Calu3 (cell line): ENCODE results near the gene GPR151. TPM values are rescaled to one million over a fixed set of nuclear protein-coding genes. Genes with fewer than 3 reads are reported as not detected.
"Not testable (repeated sequence)": the region's sequence is repeated elsewhere in the genome, so short reads cannot be mapped to it uniquely, and the experiment has no call there.

Experiments
- BruUV-seq: library from RNA; stranded (reverse); fragments of 400-500 nt; replicated peaks from 2 replicates; lab custom pipeline; 2021; lab: Mats Ljungman, UMichigan
- CTCF ChIA-PET: fragments of 300-600 bp; sonication (Branson Sonifier 250); formaldehyde crosslinking; loops from one replicate; lab custom pipeline; 2022; ENCODE audit warnings: antibody characterized with exemption; lab: Charles Lee
- DNase-seq: peaks from one replicate; pipeline ENCODE4 v3.0.0; 2022
- H3K27ac Mint-ChIP-seq: one replicate; pipeline ENCODE4 v1.8.0; 2022; ENCODE audit warnings: mixed read lengths; ENCODE audit not compliant: unreplicated experiment
- H3K27me3 Mint-ChIP-seq: one replicate; pipeline ENCODE4 v1.8.0; 2022; ENCODE audit warnings: mixed read lengths; ENCODE audit not compliant: unreplicated experiment
- H3K36me3 Mint-ChIP-seq: one replicate; pipeline ENCODE4 v1.8.0; 2022; ENCODE audit warnings: mild to moderate bottlenecking, moderate library complexity, mixed read lengths; ENCODE audit not compliant: insufficient read depth, unreplicated experiment
- H3K4me1 Mint-ChIP-seq: one replicate; pipeline ENCODE4 v1.8.0; 2022; ENCODE audit warnings: mild to moderate bottlenecking, low read depth, mixed read lengths; ENCODE audit not compliant: unreplicated experiment
- H3K4me3 Mint-ChIP-seq: one replicate; pipeline ENCODE4 v1.8.0; 2022; ENCODE audit warnings: mild to moderate bottlenecking, low read depth, moderate library complexity, mixed read lengths; ENCODE audit not compliant: unreplicated experiment
- H3K9me3 Mint-ChIP-seq: one replicate; pipeline ENCODE4 v1.8.0; 2022; ENCODE audit warnings: low read depth, mixed read lengths; ENCODE audit not compliant: unreplicated experiment
- intact Hi-C: fragments of 100-400 bp; cut with micrococcal nuclease; formaldehyde crosslinking; loops from one replicate; pipeline ENCODE4 v1.10.0; 2022; ENCODE audit not compliant: unreplicated experiment
- total RNA-seq: library from RNA; stranded (reverse); gene quantifications from 2 replicates; pipeline ENCODE4 v1.2.3, GENCODE V29; 2022
- TF ChIP-seq, protein P1 (sequence below): fragments of 200-600 bp; IDR thresholded peaks from one replicate; pipeline ENCODE4 v1.8.0; 2022; ENCODE audit warnings: antibody characterized with exemption; ENCODE audit not compliant: unreplicated experiment

The GPR151 gene
- total RNA-seq, 1 experiment from 2014 or later = not detected

DNA sequence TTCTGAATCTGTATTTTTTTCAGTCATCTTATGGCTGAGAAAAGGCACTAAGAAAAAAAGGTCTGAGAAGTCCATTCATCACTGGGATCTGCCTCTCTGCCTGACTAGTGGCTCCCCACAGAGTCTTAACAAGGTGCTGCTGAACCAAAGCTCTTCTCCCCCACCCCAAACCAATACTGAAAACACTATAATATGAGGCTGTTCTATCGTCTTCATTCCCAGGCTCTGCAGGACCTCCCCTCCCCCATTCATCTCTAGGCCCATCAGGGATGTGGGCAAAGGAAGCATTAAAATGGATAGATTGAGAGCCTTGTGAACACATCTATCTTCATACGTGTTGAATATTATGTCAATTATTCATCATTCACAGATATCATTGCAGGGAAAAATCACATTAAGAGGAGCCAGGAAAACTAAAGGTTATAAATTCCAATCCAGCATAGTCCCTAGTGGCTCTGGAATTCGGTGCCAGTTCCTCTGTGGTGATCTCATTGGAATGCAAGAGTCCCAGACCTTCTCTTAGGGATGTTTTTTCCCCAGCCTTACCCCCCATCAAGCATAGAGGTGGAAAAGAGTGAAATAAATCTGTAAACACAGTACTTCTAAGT is 44.3 kb upstream of the GPR151 start:
- BruUV-seq = no TSS peak
- Mint-ChIP-seq H3K27me3 (no peaks in the 10 kb centered on the region), H3K27ac (no peak overlapping the region), H3K4me1 (peaks cover 18% of the 10 kb centered on the region), H3K4me3 (no peak overlapping the region), H3K9me3 (peaks cover 2% of the 10 kb centered on the region), H3K36me3 (no peaks in the 10 kb centered on the region)
- CTCF ChIA-PET = no interaction called here
- TF ChIP-seq, protein P1, sequence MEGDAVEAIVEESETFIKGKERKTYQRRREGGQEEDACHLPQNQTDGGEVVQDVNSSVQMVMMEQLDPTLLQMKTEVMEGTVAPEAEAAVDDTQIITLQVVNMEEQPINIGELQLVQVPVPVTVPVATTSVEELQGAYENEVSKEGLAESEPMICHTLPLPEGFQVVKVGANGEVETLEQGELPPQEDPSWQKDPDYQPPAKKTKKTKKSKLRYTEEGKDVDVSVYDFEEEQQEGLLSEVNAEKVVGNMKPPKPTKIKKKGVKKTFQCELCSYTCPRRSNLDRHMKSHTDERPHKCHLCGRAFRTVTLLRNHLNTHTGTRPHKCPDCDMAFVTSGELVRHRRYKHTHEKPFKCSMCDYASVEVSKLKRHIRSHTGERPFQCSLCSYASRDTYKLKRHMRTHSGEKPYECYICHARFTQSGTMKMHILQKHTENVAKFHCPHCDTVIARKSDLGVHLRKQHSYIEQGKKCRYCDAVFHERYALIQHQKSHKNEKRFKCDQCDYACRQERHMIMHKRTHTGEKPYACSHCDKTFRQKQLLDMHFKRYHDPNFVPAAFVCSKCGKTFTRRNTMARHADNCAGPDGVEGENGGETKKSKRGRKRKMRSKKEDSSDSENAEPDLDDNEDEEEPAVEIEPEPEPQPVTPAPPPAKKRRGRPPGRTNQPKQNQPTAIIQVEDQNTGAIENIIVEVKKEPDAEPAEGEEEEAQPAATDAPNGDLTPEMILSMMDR = no peak
- intact Hi-C loops = no loop called here
- no peak for DNase-seq

DNA sequence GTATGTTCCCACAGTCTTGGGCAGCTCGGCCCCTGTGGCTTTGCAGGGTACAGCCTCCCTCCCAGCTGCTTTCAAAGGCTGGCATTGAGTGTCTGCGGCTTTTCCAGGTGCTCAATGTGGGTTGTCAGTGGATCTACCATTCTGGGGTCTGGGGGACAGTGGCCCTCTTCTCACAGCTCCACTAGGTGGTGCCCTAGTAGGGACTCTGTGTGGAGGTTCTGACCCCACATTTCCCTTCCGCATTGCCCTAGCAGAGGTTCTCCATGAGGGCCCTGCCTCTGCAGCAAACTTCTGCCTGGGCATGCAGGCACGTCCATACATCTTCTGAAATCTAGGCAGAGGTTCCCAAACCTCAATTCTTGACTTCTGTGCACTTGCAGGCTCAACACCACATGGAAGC is 40.9 kb upstream of the GPR151 start:
- intact Hi-C loops, H3K27ac Mint-ChIP-seq, H3K4me3 Mint-ChIP-seq, H3K27me3 Mint-ChIP-seq, H3K9me3 Mint-ChIP-seq, H3K36me3 Mint-ChIP-seq, BruUV-seq, DNase-seq, H3K4me1 Mint-ChIP-seq: not testable (repeated sequence)
- CTCF ChIA-PET = interaction anchor here (0.6 kb wide), 1 partner anchor 409 kb away, joined by 3 read pairs; no protein-coding TSS in a partner anchor

DNA sequence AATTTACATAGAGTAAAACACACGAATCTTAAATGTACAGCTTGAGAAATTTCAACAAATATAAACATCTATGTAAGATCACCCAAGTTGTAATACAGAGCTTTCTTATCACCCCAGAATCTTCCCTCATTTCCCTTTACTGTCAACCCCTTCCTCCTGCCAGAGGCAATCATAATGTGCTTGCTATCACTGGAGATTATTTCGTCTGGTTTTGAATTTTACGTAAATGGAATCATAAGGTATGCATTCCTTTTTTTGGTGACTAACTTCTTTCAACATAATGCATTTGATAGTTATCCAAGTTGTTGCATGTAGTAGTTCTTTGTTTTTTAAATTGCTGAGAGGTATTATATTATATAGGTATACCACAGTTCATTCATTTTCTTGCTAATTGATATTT is 37.5 kb upstream of the GPR151 start:
- H3K27me3 Mint-ChIP-seq = no peaks in the 10 kb centered on the region
- CTCF ChIA-PET = no interaction called here
- no peak for DNase-seq
- no TSS peak for BruUV-seq
- peaks cover 2% of the 10 kb centered on the region for H3K9me3 Mint-ChIP-seq
- TF ChIP-seq, protein P1 = no peak
- no peak overlapping the region for H3K4me3 Mint-ChIP-seq
- no peaks in the 10 kb centered on the region for H3K36me3 Mint-ChIP-seq
- intact Hi-C loops = no loop called here
- H3K4me1 Mint-ChIP-seq = no peaks in the 10 kb centered on the region
- H3K27ac Mint-ChIP-seq = no peak overlapping the region

DNA sequence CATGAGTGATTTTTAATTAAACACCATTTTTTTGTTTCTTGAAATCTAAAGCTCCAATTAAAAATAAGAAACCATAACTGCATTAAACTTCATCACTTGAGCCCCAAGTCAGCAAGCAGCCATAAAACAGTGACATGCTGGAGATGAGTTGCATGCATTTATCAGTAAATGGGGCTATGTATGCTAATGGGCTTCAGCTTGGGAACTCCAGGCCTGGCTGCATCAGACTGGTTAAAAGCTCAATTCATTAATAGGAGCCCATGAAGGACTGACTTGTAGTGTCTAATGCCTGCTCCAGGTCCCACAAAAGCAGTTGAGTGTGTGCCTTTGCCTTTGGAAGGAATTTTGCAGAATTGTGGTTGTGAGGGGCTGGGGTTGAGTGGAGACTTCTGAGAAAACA is 33.6 kb upstream of the GPR151 start:
- H3K27me3 Mint-ChIP-seq = no peaks in the 10 kb centered on the region
- no peaks in the 10 kb centered on the region for H3K4me1 Mint-ChIP-seq
- H3K4me3 Mint-ChIP-seq = no peak overlapping the region
- no peak overlapping the region for H3K27ac Mint-ChIP-seq
- TF ChIP-seq, protein P1 = no peak
- CTCF ChIA-PET = interaction anchor here (0.6 kb wide), 1 partner anchor 661 kb away, joined by 3 read pairs; no protein-coding TSS in a partner anchor
- H3K36me3 Mint-ChIP-seq = no peaks in the 10 kb centered on the region
- DNase-seq = no peak
- H3K9me3 Mint-ChIP-seq = no peaks in the 10 kb centered on the region
- no TSS peak for BruUV-seq
- intact Hi-C loops = loop anchor here (10.0 kb wide), 1 partner anchor 815 kb away; no protein-coding TSS in a partner anchor
